Activated T-helper 1 cell treated with anti-CD3 and anti-CD28 coated beads, Interleukin-12 subunit alpha, Interleukin-12 subunit beta, Interleukin-2, Interleukin-4 antibody, amounts not matched to agents 30 ng/mL and 10 ng/mL and 1 ng/mL, durations not matched to agents 14 hours and 24 hours and 36 hours (primary cell): ENCODE measurements around the gene MAFG. TPM values are rescaled to one million over a fixed set of nuclear protein-coding genes. Genes with fewer than 3 reads are reported as not detected.

Experiments used
- DNase-seq: peaks from one replicate; pipeline ENCODE4 v3.0.0; 2021; ENCODE audit warnings: low spot score
- H3K27ac Mint-ChIP-seq: one replicate; pipeline ENCODE4 v1.8.0; 2021; ENCODE audit warnings: mild to moderate bottlenecking, mixed read lengths
- H3K27me3 Mint-ChIP-seq: one replicate; pipeline ENCODE4 v1.8.0; 2022; ENCODE audit warnings: mild to moderate bottlenecking, moderate library complexity, mixed read lengths; ENCODE audit not compliant: insufficient read depth
- H3K36me3 Mint-ChIP-seq: one replicate; pipeline ENCODE4 v1.8.0; 2021; ENCODE audit warnings: low read depth, mixed read lengths
- H3K4me1 Mint-ChIP-seq: one replicate; pipeline ENCODE4 v1.8.0; 2021; ENCODE audit warnings: low read depth, mixed read lengths
- H3K4me3 Mint-ChIP-seq: one replicate; pipeline ENCODE4 v1.8.0; 2021; ENCODE audit warnings: mild to moderate bottlenecking, moderate library complexity, mixed read lengths
- H3K9me3 Mint-ChIP-seq: one replicate; pipeline ENCODE4 v1.8.0; 2021; ENCODE audit warnings: mixed read lengths
- intact Hi-C: fragments of 100-400 bp; cut with micrococcal nuclease; formaldehyde crosslinking; loops from one replicate; pipeline ENCODE4 v1.15.1; 2024
- total RNA-seq: library from RNA; stranded (reverse); gene quantifications from 2 replicates; pipeline ENCODE4 v1.2.3, GENCODE V29; 2022

Gene MAFG
- total RNA-seq, 1 donor from 2014 or later, result 33.8 TPM

DNA sequence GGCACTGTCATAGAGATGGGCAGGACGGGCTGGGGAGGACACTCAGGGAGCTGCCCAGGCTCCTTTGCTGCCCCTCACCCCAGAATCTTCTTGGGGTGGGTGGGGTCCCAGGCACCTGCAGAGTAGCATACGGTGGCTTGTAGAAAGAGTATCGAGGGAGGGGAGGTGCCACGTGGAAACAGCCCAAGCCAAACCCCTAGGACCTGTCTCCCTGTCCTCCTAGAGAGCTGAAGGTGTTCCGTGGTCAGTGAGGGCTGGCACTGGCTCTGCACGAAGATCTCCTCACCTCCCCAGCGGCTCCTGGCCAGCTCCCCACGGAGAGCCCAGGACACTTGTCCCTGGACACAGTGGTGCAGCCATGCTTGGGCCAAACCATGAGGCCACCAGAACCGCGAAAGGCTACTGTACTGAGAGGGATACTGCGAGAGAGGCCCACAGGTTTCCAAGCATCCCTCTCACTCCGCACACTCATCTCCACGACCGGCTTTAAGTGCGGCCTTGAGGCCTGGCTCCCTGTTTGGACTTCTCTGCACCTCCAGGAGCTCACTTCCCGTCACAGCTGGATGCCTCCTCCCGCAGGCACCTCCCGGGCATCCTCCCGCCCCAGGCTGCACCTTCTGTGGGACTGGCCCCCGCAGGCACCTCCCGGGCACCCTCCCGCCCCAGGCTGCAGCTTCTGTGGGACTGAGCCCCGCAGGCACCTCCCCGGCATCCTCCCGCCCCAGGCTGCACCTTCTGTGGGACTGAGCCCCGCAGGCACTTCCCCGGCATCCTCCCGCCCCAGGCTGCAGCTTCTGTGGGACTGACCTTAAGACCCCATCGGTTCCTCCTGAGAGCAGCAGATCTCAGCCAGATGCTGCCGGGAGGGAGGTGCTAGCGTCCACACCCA, 2.0 kb upstream of the MAFG start:
- H3K27me3 Mint-ChIP-seq, result peaks cover 2% of the 10 kb centered on the region
- no peaks in the 10 kb centered on the region for H3K9me3 Mint-ChIP-seq
- H3K36me3 Mint-ChIP-seq, result peaks cover 10% of the 10 kb centered on the region
- intact Hi-C loops, result no loop called here
- H3K4me1 Mint-ChIP-seq, result peaks cover 10% of the 10 kb centered on the region
- no peak overlapping the region for H3K27ac Mint-ChIP-seq
- no peak for DNase-seq
- H3K4me3 Mint-ChIP-seq, result peak overlapping the region; percentile 72

DNA sequence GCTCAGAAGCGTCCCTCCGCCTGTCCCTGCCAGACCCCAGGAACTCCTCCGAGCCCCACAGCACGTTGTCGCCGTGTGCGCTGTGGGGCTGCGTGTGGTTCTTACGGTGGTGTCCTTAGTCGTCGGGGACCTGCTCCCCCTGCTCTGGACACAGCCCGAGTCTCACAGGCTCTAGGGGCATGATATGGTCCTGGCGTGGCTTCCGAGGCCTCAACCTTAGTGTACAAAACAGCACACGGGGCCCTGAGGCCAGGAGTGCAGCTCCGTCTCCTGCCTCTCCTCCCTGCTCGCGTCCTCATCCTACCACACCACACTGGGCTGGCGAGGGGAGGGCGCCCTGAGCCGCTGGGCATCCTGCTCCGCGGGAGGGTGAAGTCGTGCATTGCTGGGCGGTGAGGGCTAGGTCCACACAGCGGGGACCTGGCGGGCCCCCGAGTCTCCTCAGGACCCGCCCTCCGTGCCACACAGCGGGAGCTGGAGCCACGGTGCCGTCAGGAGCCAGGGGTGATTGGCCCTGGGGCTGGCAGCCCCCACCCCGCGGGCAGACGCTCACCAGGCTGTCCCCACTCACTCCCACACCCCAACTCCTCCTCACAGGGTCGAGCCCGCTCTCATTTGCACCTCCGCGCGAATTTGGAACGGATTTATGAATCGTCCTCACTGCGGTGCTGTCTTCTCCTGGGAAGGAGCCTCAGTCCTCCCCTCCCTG, 1.2 kb upstream of the MAFG start:
- Mint-ChIP-seq H3K9me3 (no peaks in the 10 kb centered on the region), H3K4me1 (peaks cover 15% of the 10 kb centered on the region), H3K4me3 (peak overlapping the region; percentile 72), H3K27me3 (peaks cover 2% of the 10 kb centered on the region), H3K27ac (no peak overlapping the region), H3K36me3 (peaks cover 7% of the 10 kb centered on the region)
- intact Hi-C loops, result loop anchor here (1.0 kb wide), 1 partner anchor 168 kb away; no protein-coding TSS in a partner anchor
- no peak for DNase-seq

DNA sequence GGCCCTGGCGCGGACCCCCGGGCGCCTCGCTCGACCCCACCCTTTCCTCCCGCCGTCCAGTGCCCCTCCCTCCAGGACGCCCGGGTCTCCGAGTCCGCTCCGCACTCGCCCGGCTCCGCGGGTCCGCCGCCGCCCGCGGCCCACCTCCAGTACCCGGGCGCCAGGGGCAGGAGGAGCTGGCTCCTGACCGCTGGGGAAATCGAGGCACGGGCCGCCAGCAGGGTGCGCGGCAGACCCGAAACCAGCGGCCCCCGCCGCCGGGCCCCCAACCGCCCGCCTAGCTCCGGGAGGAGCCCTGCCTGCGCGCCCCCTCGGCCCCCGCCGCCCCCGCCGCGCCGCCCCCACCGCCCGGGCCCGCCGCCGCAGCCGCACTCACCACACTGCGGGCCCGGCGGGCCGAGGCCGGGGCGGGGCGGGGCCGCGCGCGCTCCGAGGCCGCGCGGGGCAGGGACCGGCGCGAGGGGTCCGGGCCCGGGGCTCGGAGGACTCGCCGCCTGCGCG, 333 bp downstream of the MAFG start:
- DNase-seq, result peak; percentile 18
- intact Hi-C loops, result loop anchor here (1.0 to 2.0 kb wide), 5 partner anchors 10 to 96 kb away; partner anchors contain the start of genes ARHGDIA, ASPSCR1, CENPX and LRRC45
- H3K36me3 Mint-ChIP-seq, result no peaks in the 10 kb centered on the region
- no peaks in the 10 kb centered on the region for H3K9me3 Mint-ChIP-seq
- no peak overlapping the region for H3K27ac Mint-ChIP-seq
- H3K4me1 Mint-ChIP-seq, result peaks cover 15% of the 10 kb centered on the region
- peaks cover 2% of the 10 kb centered on the region for H3K27me3 Mint-ChIP-seq
- peak overlapping the region; percentile 68 for H3K4me3 Mint-ChIP-seq

DNA sequence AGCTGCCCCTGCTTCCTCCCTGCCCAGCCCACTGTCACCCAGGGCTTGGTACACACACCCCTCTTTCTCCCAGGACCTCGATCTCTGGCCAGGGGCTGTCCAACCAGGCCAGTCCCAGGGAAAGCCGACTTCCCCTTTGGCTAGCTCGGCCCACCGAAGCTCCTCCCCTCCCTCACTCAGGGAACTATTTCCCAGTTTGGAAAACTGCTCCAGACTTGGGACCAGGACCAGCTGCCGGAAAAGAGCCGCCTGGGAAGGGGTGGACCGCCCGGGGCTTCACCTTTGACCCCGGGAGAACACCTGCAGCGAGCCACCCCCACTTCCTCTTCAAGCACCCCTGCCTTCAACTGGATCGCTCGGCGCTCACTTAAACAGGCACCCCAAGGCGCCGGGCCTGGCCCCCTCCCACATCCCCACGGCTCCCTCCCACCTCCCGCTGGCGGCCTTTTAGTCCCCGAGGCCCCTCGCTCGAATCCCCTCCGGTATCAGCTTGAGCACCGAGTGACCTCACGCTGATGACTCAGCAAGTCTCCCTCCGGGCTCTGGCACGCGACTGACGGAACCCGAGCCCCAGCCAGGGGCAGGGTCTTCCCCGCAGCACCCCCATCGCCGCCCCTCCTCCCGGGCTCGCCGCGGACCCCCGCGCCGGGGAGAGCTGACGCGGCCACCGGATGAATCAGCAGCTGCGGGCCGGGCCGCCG, 934 bp downstream of the MAFG start:
- intact Hi-C loops, result loop anchor here (1.0 to 2.0 kb wide), 6 partner anchors 8 to 96 kb away; partner anchors contain the start of genes ARHGDIA, ASPSCR1, CENPX and LRRC45
- Mint-ChIP-seq H3K4me3 (peak overlapping the region; percentile 89), H3K27ac (peak overlapping the region; percentile 79), H3K4me1 (peaks cover 15% of the 10 kb centered on the region), H3K36me3 (peaks cover 2% of the 10 kb centered on the region), H3K9me3 (no peaks in the 10 kb centered on the region), H3K27me3 (peaks cover 2% of the 10 kb centered on the region)
- peak; percentile 46 for DNase-seq

DNA sequence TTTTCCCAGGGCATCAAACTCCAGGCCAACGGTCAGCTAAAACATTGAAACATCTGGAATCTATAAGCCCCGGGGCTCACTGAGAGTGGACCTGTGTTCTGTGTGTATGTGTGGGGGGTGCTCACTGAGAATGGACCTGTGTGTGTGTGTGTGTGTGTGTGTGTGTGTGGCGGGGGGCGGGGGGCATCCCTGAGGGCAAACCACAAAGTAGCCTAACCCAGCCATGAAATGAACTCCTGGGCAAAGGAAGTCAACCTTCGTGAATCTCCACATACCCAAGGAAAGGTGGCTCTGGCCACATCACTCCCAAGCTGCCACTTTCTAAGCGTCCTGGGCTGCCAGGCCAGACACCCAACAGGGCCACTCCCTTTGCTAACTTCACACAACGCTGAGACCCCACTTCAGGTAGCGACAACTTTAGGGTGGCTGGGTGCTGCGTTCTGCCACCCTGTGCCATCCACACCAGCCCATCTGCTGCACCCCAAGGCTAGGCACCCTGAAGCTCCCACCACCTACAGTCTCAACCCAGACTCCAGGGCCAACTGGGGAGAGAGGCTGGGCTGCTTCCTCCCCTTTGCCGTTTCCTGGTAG, 1.6 kb downstream of the MAFG start:
- H3K4me3 Mint-ChIP-seq, result peak overlapping the region; percentile 89
- H3K4me1 Mint-ChIP-seq, result peaks cover 15% of the 10 kb centered on the region
- peak overlapping the region; percentile 79 for H3K27ac Mint-ChIP-seq
- intact Hi-C loops, result loop anchor here (1.0 to 2.0 kb wide), 4 partner anchors 8 to 97 kb away; partner anchors contain the start of genes ARHGDIA, CENPX, LRRC45 and PCYT2
- DNase-seq, result no peak
- peaks cover 2% of the 10 kb centered on the region for H3K27me3 Mint-ChIP-seq
- no peaks in the 10 kb centered on the region for H3K9me3 Mint-ChIP-seq
- H3K36me3 Mint-ChIP-seq, result peaks cover 2% of the 10 kb centered on the region

DNA sequence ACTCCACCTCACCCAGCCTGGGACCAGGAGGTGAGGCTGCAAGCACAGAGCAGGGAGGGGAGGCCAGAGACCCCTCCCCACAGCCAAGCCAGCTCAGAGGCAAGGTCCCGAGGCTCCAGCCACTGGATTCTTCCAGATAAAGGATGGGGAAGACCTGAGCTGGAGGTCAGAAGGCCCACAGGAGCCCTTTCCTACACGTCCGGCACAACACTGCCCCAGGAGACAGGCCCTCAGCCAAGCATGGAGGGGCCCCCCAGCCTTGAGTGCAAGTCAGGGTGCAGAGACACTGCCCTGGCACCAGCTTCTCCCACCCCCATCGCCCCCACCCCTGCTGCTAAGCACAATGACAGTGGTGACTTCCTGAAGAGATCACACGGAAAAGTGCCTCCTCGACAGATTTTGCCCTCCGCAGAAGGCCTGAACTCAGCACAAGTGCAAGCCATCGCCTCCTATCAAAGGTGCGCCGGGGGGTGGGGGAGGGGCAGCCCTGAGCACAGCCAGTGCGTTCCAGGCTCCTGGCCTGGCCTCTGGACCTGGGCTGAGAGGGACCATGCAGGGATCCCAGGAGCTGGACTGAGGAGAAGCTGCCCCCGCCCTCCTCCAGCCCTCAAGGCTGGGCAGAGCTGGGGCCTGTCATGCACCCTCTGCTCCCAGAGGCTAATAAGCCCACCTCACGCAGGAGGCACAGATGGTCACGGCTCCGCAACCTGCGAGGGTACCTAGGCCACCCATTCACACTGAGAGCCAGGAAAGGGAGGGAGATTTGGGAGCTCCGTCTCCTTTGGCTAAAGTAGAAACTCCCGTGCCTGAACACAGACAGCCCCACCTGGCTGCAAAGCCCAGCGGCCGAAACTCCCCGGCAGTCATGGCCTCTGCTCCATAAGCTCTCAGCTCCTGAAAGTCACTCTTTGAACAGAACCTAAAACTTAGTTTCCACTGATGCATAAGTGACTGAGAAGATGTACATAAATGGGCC, 2.7 kb downstream of the MAFG start:
- Mint-ChIP-seq H3K27me3 (no peaks in the 10 kb centered on the region), H3K9me3 (no peaks in the 10 kb centered on the region), H3K27ac (no peak overlapping the region), H3K4me3 (peak overlapping the region; percentile 89), H3K4me1 (peaks cover 15% of the 10 kb centered on the region), H3K36me3 (peaks cover 2% of the 10 kb centered on the region)
- intact Hi-C loops, result no loop called here
- no peak for DNase-seq

DNA sequence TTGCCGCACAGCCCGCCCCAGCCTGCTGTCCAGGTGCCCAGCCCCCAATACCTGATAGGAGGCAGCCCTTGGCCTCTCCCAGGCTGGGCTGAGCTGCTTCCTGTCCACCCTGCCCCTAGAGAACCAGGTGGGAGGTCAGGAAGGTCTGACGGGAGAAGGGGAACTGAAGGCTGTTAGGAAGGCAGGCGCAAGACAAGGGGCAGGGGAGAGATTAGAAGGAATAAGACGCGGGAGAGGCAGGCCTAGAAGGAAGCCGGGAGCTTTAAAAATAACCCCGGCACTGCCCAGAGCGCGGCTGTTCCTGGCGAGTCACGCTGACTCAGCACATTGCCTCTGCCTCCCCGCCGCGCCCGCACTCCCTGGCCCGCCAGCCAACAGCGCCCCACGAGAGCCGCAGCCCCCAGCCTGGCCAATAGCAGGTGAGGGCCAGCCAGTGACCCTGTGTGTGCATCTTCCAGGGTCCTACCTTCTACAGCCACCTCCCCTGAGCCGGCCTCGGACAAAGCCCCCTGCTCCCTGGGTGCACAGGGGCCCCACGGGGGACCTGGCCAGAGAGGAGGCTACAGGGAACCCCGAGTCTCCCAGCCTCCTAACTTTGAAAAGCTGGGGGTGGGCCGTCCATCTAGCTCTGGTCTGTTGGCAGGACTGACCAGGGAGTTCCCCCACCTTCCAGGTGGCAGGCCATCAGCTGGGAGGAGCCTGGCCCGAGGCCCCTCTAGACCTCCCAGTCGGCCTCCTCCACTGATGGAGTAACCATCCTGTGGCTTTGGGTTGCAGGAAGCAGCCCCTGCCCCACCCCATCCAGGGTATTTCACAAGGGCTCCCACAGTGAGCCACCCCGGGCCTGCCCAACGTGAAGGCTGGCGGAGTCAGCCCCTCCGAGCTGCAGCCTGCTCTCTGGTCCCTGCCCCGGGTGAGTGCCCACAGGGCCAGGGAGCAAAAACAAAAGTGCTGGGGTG, 4.0 kb downstream of the MAFG start:
- H3K36me3 Mint-ChIP-seq, result peaks cover 10% of the 10 kb centered on the region
- H3K27ac Mint-ChIP-seq, result no peak overlapping the region
- H3K27me3 Mint-ChIP-seq, result no peaks in the 10 kb centered on the region
- no peak overlapping the region for H3K4me3 Mint-ChIP-seq
- H3K9me3 Mint-ChIP-seq, result no peaks in the 10 kb centered on the region
- peaks cover 26% of the 10 kb centered on the region for H3K4me1 Mint-ChIP-seq
- intact Hi-C loops, result no loop called here
- DNase-seq, result no peak

DNA sequence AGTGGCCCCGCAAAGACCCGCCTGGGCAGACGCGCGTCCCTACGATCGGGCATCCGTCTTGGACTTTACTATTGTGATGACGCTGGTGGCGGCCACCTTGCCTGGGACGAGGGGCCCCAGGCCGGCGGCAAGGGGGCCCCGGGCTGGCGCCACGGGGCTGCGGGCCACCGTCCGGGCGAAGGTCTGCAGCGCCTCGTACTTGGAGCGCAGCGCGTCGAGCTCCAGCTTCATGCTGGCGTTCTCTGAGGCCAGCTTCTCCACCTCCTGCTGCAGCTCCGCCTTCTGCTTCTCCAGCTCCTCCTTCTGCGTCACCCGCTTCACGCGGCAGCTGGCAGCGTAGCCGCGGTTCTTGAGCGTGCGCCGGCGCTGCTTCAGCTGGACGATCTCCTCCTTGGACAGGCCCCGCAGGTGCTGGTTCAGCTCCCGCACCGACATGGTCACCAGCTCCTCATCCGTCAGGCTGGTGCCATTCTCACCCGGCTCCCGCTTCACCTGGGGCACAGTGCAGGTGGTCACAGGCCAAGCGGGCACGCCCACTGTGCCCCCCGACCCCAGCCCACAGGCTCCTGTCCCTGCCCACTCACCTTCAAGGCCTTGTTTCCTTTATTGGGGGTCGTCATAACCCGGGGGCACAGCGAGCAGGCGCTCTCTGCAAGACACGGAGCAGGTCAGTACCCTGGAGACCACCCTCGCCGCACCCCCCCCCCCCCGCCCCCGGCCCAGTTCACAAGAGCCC, 4.8 kb downstream of the MAFG start:
- DNase-seq, result no peak
- H3K9me3 Mint-ChIP-seq, result no peaks in the 10 kb centered on the region
- H3K4me1 Mint-ChIP-seq, result peaks cover 31% of the 10 kb centered on the region
- peaks cover 10% of the 10 kb centered on the region for H3K36me3 Mint-ChIP-seq
- H3K27me3 Mint-ChIP-seq, result no peaks in the 10 kb centered on the region
- intact Hi-C loops, result no loop called here
- no peak overlapping the region for H3K27ac Mint-ChIP-seq
- no peak overlapping the region for H3K4me3 Mint-ChIP-seq

DNA sequence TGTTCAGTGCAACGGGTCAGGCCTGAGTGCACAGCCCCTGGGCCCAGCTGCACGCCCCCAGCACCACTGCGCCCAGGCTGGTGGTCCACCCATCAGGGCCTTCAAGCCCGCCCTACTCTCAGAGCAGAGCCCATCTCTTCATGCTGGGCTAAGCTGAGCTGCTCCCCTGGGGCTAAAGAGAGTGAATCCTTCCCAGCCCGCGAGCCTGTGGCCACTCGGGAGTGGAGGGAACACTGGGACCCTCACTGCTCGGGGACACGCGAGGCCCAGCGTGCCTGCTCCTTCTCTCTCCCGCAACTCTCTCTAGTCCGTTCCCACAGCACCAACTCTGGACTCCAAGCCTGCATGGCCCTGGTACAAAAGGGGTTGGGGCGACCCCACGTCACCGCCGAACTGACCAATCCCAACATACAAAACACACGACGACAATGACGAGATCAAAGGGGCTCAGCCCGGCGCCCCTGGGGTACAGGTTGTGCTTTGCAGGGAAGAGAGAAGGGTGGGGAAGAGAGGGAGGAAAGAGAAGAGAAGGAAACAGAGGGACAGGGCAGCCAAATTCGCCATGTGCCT, 5.5 kb downstream of the MAFG start:
- Mint-ChIP-seq H3K27me3 (no peaks in the 10 kb centered on the region), H3K27ac (no peak overlapping the region), H3K4me3 (no peak overlapping the region), H3K36me3 (peaks cover 13% of the 10 kb centered on the region), H3K9me3 (no peaks in the 10 kb centered on the region), H3K4me1 (peaks cover 35% of the 10 kb centered on the region)
- DNase-seq, result no peak
- intact Hi-C loops, result no loop called here

DNA sequence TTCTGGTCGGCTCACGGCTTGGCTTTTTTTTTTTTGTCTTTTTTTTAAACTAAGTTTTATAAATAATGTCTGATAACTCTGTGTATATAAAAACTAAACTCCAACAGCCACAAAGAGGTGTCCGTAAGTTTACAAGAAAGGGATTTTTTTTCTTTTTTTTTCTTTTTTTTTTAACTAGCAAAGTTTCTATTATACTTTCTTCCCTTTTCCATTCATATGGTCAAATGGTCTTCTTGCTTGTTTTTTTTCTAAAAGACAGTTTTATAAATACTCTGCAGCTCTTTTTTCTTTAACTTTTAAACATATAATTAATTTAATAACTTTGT, 6.0 kb downstream of the MAFG start:
- no peak overlapping the region for H3K27ac Mint-ChIP-seq
- peaks cover 16% of the 10 kb centered on the region for H3K36me3 Mint-ChIP-seq
- H3K27me3 Mint-ChIP-seq, result no peaks in the 10 kb centered on the region
- H3K4me1 Mint-ChIP-seq, result peaks cover 38% of the 10 kb centered on the region
- intact Hi-C loops, result no loop called here
- H3K9me3 Mint-ChIP-seq, result no peaks in the 10 kb centered on the region
- no peak for DNase-seq
- no peak overlapping the region for H3K4me3 Mint-ChIP-seq
